Osteoblast (primary cell): ENCODE results near the gene RASSF10. TPM values are rescaled to one million over a fixed set of nuclear protein-coding genes. Genes with fewer than 3 reads are reported as not detected.
"Not testable (repeated sequence)": the region's sequence is repeated elsewhere in the genome, so short reads cannot be mapped to it uniquely, and the experiment has no call there.

ENCODE experiments used
- DNase-seq: peaks from one replicate; pipeline ENCODE4 v3.0.0; 2011; ENCODE audit warnings: low spot score, mixed read lengths; ENCODE audit not compliant: insufficient read length; ENCODE audit errors: missing footprints
- H2AFZ ChIP-seq: 2 replicates; pipeline ENCODE4 v1.6.0; 2011; ENCODE audit warnings: mild to moderate bottlenecking, low read length
- H3K27ac ChIP-seq: 2 replicates; pipeline ENCODE4 v1.5.1; 2011; ENCODE audit warnings: mild to moderate bottlenecking, low read depth, low read length, moderate library complexity
- H3K27me3 ChIP-seq: 2 replicates; pipeline ENCODE4 v1.6.0; 2012; ENCODE audit warnings: mild to moderate bottlenecking, control low read depth, inconsistent platforms, low read length, moderate library complexity; ENCODE audit not compliant: insufficient read depth
- H3K36me3 ChIP-seq: 2 replicates; pipeline ENCODE4 v1.5.1; 2011; ENCODE audit warnings: mild to moderate bottlenecking, low read length, control low read depth, moderate library complexity; ENCODE audit not compliant: insufficient read depth
- H3K4me1 ChIP-seq: 2 replicates; pipeline ENCODE4 v1.5.1; 2011; ENCODE audit warnings: mild to moderate bottlenecking, low read length, control low read depth, moderate library complexity; ENCODE audit not compliant: insufficient read depth
- H3K4me2 ChIP-seq: 2 replicates; pipeline ENCODE4 v1.6.0; 2011; ENCODE audit warnings: mild to moderate bottlenecking, low read length; ENCODE audit not compliant: insufficient read depth
- H3K4me3 ChIP-seq: fragments of 200-600 bp; sonication (generic); 3 replicates; pipeline ENCODE4 v1.5.1; 2012; ENCODE audit warnings: mild to moderate bottlenecking, low read length, inconsistent platforms; ENCODE audit not compliant: insufficient read depth
- H3K79me2 ChIP-seq: 2 replicates; pipeline ENCODE4 v1.6.0; 2012; ENCODE audit warnings: mild to moderate bottlenecking, low read length, control low read depth, inconsistent platforms; ENCODE audit not compliant: insufficient read depth
- H3K9me3 ChIP-seq: 2 replicates; pipeline ENCODE4 v1.5.1; 2011; ENCODE audit warnings: low read depth, low read length, control low read depth
- H4K20me1 ChIP-seq: 2 replicates; pipeline ENCODE4 v1.6.0; 2012; ENCODE audit warnings: mild to moderate bottlenecking, low read length, control low read depth; ENCODE audit not compliant: insufficient read depth
- total RNA-seq: library from RNA; depleted of rRNA; stranded (reverse); fragments of >200 nt; gene quantifications from 2 replicates; pipeline ENCODE4 v1.2.3, GENCODE V29; 2012
- TF ChIP-seq, protein P1 (sequence below): IDR thresholded peaks from 2 replicates; pipeline ENCODE4 v1.5.1; 2011; ENCODE audit warnings: mild to moderate bottlenecking, low read depth, low read length, moderate library complexity; ENCODE audit errors: extremely low read depth

Gene RASSF10
- total RNA-seq, 1 donor = 0.72 TPM

DNA sequence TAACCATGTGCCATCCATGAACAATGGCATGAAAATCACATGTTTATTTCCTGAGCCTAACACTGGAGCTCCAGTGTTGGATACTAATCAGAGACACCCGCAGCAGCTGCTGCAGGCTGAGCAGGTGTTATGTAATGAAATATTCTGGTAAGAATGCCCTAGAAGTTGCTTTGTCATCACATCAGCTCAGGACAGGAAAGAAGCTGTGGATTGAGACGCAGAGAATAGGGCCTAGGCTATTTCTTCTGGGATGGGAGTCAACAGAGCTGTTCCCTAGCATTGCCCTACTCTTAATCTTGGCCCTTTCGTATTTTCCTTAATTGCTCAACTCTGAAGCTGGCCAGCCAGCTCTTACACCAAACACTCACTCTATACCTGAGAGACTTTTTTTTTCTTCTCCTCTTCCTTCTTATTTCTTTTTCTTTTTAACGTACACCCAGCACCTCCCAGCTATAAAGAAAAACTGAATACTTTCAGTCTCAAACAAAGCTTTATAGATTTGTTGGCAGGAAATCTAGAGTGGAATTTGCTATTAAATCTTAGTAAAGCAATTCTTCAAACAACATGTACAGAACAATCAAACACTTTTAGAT, 31.9 kb downstream of the RASSF10 start:
- TF ChIP-seq, protein P1, sequence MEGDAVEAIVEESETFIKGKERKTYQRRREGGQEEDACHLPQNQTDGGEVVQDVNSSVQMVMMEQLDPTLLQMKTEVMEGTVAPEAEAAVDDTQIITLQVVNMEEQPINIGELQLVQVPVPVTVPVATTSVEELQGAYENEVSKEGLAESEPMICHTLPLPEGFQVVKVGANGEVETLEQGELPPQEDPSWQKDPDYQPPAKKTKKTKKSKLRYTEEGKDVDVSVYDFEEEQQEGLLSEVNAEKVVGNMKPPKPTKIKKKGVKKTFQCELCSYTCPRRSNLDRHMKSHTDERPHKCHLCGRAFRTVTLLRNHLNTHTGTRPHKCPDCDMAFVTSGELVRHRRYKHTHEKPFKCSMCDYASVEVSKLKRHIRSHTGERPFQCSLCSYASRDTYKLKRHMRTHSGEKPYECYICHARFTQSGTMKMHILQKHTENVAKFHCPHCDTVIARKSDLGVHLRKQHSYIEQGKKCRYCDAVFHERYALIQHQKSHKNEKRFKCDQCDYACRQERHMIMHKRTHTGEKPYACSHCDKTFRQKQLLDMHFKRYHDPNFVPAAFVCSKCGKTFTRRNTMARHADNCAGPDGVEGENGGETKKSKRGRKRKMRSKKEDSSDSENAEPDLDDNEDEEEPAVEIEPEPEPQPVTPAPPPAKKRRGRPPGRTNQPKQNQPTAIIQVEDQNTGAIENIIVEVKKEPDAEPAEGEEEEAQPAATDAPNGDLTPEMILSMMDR = no peak
- no peak overlapping the region for H3K27ac ChIP-seq
- H3K4me1 ChIP-seq = peaks cover 3% of the 10 kb centered on the region
- no peaks in the 10 kb centered on the region for H3K9me3 ChIP-seq
- H3K4me2 ChIP-seq = no peak overlapping the region
- no peak overlapping the region for H2AFZ ChIP-seq
- H3K27me3 ChIP-seq = peaks cover 43% of the 10 kb centered on the region
- H3K4me3 ChIP-seq = no peak overlapping the region
- H4K20me1 ChIP-seq = no peaks in the 10 kb centered on the region
- H3K79me2 ChIP-seq = no peaks in the 10 kb centered on the region
- no peaks in the 10 kb centered on the region for H3K36me3 ChIP-seq
- no peak for DNase-seq

DNA sequence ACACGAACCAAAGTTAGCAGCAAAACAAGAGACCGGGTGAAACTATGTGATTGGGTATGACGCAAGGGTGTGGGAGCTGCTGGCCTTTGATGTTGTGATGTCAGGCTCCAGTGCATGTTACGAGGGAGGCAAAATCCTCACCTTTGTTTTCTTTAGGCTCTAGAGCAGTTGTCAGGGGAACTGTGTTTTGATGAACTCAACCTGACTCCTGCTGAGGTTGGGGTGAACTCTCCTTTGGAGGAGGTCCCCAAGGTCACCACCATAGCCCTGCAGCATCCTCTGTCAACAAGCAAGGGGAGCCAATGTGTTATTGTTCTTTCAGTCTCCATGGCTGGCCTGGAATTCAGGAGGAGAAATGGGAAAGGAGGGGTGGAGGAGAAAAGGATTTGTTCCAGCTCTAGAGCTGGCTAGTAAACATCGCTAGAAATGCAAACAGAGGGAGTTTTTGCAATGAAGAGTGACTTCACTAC, 33.8 kb downstream of the RASSF10 start:
- H3K27me3 ChIP-seq = peaks cover 49% of the 10 kb centered on the region
- H4K20me1 ChIP-seq = no peaks in the 10 kb centered on the region
- no peak overlapping the region for H3K4me3 ChIP-seq
- TF ChIP-seq, protein P1 = no peak
- H3K9me3 ChIP-seq = no peaks in the 10 kb centered on the region
- no peaks in the 10 kb centered on the region for H3K79me2 ChIP-seq
- H3K27ac ChIP-seq = no peak overlapping the region
- peaks cover 3% of the 10 kb centered on the region for H3K4me1 ChIP-seq
- H3K36me3 ChIP-seq = no peaks in the 10 kb centered on the region
- DNase-seq = no peak
- no peak overlapping the region for H2AFZ ChIP-seq
- H3K4me2 ChIP-seq = no peak overlapping the region

DNA sequence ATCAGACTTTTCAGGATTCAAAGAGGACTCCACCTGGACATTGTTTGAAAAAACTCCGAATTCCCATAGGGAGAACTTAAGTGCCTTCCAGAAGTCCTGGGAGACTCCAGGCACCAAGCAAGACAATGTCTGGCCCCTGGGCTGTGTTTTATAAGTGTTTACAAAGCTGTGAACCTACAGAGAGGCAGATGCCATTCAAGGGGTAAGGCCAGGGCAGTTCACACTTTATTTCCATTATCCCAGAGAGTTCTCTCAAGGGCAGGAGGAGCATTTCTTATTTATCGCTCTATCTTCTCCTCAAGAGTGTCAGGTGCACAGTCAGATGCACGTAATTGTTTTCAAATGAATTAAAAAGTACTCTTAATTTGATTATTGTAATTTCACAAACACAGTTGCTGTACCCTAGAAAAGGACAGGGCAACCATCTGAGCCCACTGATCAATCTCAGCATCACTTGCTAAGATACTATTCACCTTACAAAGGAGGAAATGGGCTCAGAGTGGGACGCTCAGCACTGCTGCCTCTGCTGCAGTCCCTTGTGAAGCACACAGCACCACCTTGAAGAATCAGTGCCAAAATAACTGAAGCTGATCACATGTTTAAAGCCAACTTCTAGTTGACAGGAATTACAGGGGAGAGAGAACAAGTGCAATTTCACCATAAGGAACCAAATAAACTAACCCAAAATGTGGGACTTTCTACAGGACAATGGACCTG, 35.0 kb downstream of the RASSF10 start:
- H3K27ac ChIP-seq = no peak overlapping the region

DNA sequence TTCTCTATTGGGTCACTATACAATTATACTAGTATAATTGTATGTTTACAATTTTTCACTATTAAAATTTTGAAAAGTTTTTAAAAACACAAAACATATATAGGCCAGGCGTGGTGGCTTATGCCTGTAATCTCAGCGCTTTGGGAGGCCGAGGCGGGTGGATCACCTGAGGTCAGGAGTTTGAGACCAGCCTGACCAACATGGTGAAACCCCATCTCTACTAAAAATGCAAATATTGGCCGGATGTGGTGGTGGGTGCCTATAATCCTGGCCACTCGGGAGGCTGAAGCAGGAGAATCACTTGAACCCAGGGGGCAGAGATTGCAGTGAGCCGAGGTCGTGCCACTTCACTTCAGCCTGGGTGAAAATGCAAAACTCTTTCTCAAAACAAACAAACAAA, 36.0 kb downstream of the RASSF10 start:
- H3K27me3 ChIP-seq = peaks cover 50% of the 10 kb centered on the region
- H2AFZ ChIP-seq, H3K9me3 ChIP-seq, DNase-seq, H3K4me2 ChIP-seq, H3K4me3 ChIP-seq, H3K36me3 ChIP-seq, H3K79me2 ChIP-seq, H4K20me1 ChIP-seq, H3K4me1 ChIP-seq, H3K27ac ChIP-seq: not testable (repeated sequence)

More for the DNA sequence above, 35.0 kb downstream of the RASSF10 start:
- no peak for DNase-seq
- H3K79me2 ChIP-seq = no peaks in the 10 kb centered on the region
- peaks cover 50% of the 10 kb centered on the region for H3K27me3 ChIP-seq
- no peaks in the 10 kb centered on the region for H3K36me3 ChIP-seq
- no peak overlapping the region for H3K4me2 ChIP-seq
- no peak overlapping the region for H3K4me3 ChIP-seq
- TF ChIP-seq, protein P1 = no peak
- H2AFZ ChIP-seq = no peak overlapping the region
- H3K9me3 ChIP-seq = no peaks in the 10 kb centered on the region
- no peaks in the 10 kb centered on the region for H3K4me1 ChIP-seq
- H4K20me1 ChIP-seq = no peaks in the 10 kb centered on the region
